SK-N-SH (cell line): ENCODE measurements around the gene FAM83F.
A peak's percentile ranks its signal among the peaks of the same experiment; 100 is the strongest.

ENCODE experiments used
- EP300 ChIP-seq, 2 experiments: IDR thresholded peaks; 2 replicates each; pipeline versions ENCODE4 v1.4.0 to v1.6.1; 2012; ENCODE audit warnings: borderline replicate concordance in 1 of 2, low read depth in 1 of 2, low read length in 1 of 2
- FOXM1 ChIP-seq: IDR thresholded peaks from 2 replicates; pipeline ENCODE4 v1.4.0; 2012; ENCODE audit warnings: low read depth, mild to moderate bottlenecking
- JUND ChIP-seq: IDR thresholded peaks from 2 replicates; pipeline ENCODE4 v1.4.0; 2012
- MXI1 ChIP-seq: IDR thresholded peaks from 2 replicates; pipeline ENCODE4 v1.6.1; 2012; ENCODE audit warnings: mild to moderate bottlenecking, low read depth, low read length, improper control_type of control experiment
- POLR2AphosphoS5 ChIP-seq: IDR thresholded peaks from 2 replicates; pipeline ENCODE4 v1.6.1; 2012; ENCODE audit warnings: low read depth, low read length
- RAD21 ChIP-seq: IDR thresholded peaks from 2 replicates; pipeline ENCODE4 v1.6.1; 2012; ENCODE audit warnings: mild to moderate bottlenecking, low read length
- SIN3A ChIP-seq: IDR thresholded peaks from 2 replicates; pipeline ENCODE4 v1.6.1; 2012; ENCODE audit warnings: low read depth, mild to moderate bottlenecking, low read length, moderate library complexity, borderline replicate concordance
- TCF12 ChIP-seq: IDR thresholded peaks from 2 replicates; pipeline ENCODE4 v1.4.0; 2012
- TEAD4 ChIP-seq: IDR thresholded peaks from 2 replicates; pipeline ENCODE4 v1.4.0; 2012; ENCODE audit warnings: mild to moderate bottlenecking, borderline replicate concordance; ENCODE audit not compliant: insufficient read depth
- TF ChIP-seq, protein P1 (sequence below): fragments of 200-600 bp; sonication (generic); IDR thresholded peaks from 2 replicates; pipeline ENCODE4 v1.6.1; 2017; ENCODE audit warnings: antibody characterized with exemption, mild to moderate bottlenecking, moderate library complexity
- TF ChIP-seq, protein P2 (sequence below): fragments of 150-350 bp; IDR thresholded peaks from 2 replicates; pipeline ENCODE4 v1.6.1; 2017; ENCODE audit warnings: antibody characterized with exemption, low read length, low read depth, borderline replicate concordance

DNA sequence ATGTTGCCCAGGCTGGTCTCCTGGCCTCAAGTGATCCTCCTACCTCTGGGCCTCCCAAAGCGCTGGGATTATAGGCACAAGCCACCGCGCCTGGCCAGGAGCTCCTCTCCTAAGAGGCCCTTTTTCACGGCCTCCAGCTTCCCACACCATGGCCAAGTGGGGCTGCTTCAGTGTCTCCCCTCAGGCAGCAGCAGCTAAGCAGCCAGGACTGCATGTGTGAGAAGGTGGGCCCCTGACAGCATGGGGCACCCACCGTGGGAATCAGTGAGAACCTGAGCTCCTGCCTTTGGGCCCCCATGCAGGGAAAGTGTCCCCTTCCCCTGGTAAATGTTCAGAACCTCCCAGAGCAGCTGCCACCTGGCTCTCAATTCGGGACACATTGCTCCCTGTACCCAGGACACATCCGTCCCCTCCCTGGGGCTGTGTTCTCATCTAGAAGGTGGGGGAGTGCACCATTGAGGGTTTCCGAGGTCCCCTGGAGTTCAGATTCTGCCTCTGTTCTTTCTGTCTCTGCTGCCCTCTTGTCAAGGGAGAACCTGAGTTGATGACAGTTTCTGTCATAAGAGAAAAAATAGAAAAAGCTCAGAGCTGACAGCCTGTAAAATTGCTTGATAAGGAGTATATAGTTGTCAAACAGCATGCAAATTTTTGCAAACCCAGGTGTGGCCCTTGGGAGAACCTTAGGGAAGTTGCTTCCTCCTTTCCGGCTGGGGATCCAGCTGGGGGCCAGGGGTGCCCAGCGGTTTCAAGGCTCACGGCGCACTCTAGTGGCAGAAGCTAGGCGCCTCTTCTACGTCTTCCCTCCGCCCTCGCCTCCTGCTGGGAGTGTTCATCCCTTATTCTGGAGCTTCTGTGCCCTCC, 29.7 kb downstream of the FAM83F start:
- TF ChIP-seq TCF12 (no peak), FOXM1 (no peak), MXI1 (no peak), TEAD4 (no peak), EP300 (IDR thresholded peaks at IDR 0.05; ENCODE audit: borderline replicate concordance in 1 of 2, low read depth in 1 of 2, low read length in 1 of 2) (no peak), JUND (no peak), SIN3A (no peak), RAD21 (peak; percentile 84), POLR2AphosphoS5 (no peak)
- TF ChIP-seq, protein P1, sequence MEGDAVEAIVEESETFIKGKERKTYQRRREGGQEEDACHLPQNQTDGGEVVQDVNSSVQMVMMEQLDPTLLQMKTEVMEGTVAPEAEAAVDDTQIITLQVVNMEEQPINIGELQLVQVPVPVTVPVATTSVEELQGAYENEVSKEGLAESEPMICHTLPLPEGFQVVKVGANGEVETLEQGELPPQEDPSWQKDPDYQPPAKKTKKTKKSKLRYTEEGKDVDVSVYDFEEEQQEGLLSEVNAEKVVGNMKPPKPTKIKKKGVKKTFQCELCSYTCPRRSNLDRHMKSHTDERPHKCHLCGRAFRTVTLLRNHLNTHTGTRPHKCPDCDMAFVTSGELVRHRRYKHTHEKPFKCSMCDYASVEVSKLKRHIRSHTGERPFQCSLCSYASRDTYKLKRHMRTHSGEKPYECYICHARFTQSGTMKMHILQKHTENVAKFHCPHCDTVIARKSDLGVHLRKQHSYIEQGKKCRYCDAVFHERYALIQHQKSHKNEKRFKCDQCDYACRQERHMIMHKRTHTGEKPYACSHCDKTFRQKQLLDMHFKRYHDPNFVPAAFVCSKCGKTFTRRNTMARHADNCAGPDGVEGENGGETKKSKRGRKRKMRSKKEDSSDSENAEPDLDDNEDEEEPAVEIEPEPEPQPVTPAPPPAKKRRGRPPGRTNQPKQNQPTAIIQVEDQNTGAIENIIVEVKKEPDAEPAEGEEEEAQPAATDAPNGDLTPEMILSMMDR: peak; percentile 72
- TF ChIP-seq, protein P2, sequence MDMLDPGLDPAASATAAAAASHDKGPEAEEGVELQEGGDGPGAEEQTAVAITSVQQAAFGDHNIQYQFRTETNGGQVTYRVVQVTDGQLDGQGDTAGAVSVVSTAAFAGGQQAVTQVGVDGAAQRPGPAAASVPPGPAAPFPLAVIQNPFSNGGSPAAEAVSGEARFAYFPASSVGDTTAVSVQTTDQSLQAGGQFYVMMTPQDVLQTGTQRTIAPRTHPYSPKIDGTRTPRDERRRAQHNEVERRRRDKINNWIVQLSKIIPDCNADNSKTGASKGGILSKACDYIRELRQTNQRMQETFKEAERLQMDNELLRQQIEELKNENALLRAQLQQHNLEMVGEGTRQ: no peak
